Stimulated activated CD8-positive, alpha-beta memory T cell treated with anti-CD3 and anti-CD28 coated beads, Interleukin-12 subunit alpha, Interleukin-12 subunit beta, amount 100 ng/mL, for 24 hours (primary cell): Measurements from ENCODE around the gene PAK5.

Experiments
- DNase-seq: peaks from one replicate; pipeline ENCODE4 v3.0.0-alpha.2; 2020; ENCODE audit errors: extremely low read depth

Gene PAK5

DNA sequence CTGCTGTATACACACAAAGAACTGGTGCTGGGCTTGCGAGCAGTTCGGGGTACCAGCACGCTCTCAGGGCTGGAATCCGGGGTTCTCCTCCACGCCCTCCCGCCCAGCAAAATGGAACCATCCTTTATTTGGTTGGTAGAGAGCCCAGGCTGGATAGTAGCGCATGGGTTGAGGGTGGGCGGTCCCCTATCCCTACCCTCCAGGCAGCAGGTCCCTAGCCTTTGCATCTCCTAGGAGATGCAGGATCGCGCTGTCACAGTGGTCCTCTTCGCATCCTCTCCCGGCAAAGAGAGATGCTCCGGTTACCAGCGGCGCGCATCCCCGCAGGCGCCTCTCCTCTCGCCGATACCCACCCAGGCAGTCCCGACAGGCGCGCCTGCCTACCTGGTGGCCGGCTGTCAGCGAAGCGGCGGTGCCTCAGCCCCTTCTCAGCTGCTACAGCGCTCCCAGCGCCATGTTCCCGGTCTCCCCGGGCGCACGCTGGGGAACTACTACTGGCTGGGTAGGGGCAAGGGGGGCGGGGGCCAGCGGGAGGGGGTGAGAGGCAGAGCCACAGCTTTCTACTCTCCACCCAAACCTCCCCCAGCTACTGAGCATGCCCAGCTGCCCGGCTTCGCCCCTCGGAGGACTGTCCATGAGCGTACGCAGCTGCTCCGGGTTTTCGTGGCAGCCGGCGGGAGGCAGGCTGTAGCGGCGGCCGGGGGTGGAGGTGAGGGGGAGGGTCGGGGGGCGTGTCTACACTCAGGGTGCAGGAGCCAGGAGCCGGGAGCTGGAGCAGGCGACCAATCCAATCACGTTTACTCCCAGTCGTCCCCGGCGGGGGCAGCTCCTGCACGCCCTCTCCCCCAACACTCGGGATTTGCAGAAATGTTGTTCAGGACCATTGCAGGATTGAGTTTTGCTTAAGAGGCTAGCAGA is at the start of gene PAK5:
Gene PAK5, minus strand, starts transcription at position 699 of the 918 bp plus-strand sequence. CDS start 194,748 bp downstream, outside the sequence.
- DNase-seq: no peak

DNA sequence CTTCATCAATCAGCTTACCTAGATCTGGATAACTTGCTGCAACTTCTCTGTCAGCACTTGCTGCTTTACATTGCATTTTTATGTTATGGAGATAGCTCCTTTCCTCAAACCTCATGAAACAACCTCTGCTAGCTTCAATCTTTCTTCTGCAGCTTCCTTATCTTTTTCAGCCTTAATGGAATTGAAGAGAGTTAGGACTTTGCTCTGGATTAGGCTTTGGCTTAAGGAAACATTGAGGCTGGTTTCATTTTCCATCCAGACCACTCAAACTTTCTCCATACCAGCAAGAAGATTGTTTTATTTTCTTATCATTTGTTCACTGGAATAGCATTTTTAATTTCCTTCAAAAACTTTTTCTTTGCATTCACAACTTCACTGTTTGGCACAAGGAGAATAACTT is 48.8 kb upstream of the PAK5 start:
- DNase-seq: no peak

DNA sequence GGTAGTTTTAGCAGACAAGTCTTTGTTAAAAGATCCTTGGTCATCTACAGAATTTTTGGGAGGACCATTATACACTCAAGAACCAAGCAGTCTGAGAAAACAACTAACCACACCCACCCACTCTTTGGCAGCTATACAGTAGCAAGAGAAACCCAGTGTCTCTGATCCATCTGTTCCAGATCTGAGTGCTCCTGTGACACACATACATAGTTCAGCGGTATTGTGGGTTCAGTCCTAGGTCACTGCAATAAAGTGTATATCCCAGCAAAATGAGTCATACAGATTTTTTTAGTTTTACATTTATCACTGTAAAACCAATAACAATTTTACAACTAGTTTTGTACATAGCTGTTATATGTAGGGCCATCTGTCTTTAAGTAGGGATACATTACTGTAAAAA is 47.4 kb upstream of the PAK5 start:
- DNase-seq: no peak

DNA sequence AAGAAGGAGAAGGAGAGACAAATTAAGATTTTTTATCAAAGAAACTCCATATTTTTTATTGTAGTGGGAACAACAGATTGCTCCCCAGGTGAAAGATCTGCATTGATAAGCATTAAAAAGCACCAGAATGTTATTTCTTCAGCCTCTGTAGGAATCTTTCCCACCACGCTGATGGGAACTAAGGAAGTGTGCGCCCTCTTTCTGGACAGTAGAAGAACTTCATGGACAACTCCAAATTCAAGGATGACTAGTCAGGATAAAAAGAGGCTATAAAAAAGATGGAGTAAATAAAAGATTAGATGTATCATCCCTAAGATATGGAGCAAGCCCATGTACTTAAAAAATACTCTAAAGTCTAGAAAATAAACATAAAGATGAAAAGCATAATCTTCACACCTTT is 45.8 kb upstream of the PAK5 start:
- DNase-seq: no peak

DNA sequence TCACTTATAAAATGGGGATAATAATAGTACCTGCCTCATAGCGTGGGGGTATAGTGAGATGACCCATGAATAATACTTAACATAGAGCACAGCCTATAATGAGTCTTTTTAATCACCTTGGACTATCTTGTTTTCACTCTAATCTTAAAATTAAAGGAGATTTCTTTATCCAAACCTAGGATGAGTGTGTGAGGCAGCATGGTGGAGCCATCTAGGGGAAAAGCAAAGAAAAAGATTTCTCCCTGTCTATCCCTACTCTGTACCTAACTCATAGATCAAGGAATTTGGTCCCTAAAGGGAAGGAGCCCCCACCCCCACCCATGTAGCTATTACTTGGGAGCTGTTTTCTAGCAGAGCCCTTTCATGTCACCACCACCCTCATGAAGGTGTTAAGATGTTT is 45.2 kb upstream of the PAK5 start:
- DNase-seq: no peak

DNA sequence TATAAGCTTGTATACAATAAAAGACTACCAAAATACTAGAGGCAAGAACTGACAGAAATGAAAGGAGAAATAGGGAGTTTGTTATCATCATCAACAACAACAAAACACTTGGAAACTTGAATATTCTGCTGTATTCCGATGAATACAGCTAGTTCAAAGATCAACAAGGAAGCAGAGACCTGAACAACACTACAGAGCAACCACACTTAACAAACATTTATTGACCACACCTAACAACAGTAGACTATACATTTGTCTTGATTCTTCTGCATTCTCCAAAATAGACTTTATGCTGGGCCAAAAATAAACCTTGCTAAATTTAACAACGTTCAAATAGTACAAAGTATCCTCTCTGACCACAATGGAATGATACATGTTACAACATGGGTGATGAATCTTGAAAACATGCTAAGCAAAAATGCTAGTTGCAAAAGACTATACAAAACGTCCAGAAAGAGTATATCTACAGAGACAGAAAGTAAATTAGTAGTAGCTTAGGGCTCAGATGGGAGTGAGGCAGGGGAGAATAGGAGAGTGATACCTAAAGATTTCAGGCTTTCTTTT is 39.1 kb upstream of the PAK5 start:
- no peak for DNase-seq

DNA sequence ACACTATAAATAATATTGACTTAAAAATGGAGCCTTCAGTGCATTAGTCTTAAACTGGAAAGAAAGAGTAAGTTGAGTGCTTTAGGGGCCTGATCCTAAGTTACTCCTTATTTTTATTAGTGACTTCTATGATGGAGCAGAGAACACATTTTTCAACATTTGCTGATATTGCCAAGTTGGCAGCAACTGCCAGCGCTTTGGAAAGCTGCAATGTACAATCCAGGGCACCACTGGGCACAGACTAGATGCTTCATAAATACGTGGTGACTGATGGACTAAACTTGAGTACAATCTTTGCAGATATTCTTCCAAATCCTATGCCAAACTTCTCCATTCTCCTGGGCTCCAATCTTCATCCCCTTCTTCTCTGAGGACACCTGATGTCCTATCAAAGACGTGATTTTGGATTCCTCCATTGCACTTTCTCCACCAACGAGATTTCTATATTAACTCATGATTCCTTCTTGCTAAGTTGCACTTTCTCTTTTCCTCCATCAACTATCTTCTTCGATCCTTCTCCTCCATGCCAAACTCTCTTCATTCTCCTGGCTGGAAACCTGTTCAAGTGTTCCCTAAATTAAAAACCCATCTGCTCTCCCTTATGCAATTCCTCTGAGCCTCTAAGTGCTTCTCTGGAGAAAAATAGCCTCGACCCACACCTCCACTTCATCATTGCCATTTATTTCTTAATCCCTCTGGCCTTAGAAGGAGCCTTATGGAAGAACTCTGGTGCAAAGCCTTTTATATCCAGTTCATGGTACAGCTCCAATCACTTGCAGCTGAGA is 28.5 kb upstream of the PAK5 start:
- DNase-seq: no peak

DNA sequence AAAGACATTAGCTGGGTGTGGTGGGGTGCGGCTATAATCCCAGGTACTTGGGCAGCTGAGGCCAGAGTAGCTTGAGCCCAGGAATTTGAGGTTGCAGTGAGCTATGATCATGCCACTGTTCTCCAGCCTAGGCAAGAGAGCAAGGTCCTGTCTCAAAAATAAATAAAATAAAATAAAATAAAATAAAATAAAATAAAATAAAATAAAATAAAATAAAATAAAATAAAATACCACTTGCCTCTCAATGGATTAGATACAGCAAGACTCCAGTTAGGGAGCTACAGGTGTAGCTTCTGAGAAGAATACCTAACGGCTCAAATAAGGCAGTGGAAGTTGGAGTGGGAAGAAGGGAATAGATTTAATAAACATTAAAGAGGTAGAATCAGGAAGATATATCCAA is 13.7 kb upstream of the PAK5 start:
- DNase-seq: no peak

DNA sequence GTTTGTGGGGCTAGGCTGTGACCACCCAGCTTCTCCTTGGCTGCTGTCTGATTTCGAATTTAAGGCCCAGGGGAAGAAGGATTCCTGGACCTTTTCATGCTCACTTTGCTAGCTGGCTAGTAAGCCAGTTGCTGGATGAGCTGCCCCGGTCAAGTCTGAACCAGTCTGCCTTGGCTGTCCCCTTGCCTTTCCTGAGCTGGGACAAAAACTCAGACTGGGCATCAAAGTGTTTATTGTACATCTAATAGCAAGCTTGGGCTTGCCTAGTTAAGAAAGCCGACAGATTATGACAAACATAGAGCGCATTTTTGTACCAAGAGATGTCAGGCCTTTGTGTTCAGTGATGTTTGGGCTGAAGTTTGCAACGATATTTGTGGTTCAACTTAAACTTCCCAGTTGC is 750 bp upstream of the PAK5 start:
- DNase-seq: no peak

DNA sequence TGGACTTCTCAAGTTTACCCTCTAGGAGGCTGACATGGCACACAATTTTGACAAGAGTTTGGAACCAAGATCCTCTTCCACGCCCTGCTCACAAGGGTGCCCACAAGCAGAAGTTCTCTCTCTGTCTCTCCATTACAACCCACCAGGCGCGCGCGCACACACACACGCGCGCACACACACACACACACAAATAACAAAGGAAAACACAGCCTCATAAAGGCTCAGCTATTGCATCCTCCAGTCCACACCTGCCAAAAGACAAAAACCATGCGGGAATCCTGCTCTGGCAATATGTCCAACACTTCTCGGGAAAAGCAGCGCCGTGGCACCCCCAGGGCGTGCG is 870 bp downstream of the PAK5 start:
- DNase-seq: no peak

DNA sequence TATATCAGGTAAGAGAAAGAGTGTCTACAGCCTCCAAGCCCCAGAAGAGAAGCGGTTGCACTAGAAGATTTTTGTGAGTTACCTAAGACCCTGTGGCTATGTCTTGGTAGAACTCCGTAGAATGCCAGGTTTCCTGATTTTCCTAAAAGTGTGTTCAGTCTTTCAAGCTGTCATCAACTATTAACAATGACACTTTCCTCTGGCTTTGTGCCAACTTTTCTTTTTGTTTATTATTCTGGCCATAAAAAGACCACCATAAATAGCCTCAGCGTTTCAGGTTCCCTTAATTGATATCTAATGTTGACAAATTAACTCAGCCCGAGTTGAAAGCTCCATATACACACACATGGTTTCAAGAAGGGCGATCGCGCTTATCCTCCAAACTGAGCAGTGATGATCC is 1.2 kb downstream of the PAK5 start:
- no peak for DNase-seq

DNA sequence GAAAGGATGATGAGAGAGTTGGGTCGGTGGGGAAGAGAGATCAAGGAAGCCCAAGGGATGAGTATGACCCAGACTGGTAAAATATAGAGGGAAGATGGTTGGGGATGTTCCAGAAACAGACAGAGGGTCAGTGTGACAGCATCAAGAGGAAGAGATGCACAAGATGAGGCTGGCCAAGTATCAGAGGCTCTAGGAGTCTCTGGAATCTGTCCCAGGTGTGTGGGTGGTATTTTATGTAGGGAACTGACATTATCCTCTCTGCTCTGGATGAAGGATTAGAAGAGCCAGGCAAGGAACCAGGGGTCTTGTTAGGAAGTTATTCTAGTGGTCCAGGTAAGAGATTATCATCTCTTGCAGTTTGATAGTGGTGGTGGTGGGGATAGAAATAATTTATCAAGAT is 3.6 kb downstream of the PAK5 start:
- DNase-seq: no peak

DNA sequence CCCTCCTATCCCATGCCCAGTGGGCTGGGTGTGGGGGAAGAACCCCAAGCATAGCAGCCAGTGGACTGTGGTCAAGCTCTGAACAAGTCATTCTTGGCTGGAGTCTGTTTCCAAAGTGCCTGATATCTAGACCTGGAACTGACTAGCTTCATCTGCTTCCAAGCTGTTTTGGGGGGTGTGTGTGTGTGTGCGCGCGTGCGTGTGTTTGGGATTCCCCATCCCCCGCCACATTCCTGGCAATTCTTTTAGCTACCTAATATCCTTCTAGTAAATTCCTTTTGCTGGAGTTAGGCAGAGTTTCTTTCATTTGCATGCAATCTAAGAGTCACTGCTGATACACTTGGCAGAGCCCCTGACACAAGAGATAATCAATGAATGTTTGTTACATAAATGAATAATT is 7.8 kb downstream of the PAK5 start:
- DNase-seq: no peak

DNA sequence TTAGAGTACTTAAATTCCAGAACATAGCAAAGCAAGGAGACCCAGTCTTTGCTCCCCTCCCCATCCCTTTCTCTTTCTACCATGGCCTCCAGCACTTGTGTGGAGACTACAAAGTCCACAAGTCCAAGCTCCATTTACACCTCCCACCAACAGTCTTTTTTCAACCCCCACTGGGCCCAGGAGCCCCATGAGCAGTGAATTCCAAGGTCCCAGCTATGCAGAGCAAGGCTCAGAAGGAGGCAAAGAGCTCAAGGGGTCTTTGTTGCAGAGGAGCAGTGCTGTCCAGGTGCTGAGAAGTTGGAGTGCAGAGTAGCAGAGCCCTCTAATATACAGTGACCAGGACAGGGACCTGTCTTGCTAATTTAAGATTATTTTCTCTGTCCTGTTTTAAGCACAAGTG is 9.0 kb downstream of the PAK5 start:
- no peak for DNase-seq

DNA sequence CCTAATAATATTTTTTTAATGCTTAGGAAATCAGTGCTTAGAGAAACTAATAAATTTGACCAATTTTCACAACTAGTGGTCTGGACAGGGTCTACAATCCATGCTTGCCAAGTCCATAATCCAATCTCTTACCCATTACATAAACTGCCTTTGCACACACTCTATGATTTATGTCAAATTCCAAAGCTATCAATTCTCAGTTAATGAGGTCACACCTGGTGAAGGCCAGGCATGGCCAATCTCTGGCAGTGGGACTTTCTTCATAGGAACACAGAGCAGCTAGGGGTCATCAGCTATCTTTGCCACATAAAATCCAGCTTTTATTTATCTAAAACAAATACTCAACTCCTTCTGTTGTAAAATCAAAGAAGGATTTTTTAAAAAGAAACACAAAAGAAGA is 21.2 kb downstream of the PAK5 start:
- DNase-seq: no peak

DNA sequence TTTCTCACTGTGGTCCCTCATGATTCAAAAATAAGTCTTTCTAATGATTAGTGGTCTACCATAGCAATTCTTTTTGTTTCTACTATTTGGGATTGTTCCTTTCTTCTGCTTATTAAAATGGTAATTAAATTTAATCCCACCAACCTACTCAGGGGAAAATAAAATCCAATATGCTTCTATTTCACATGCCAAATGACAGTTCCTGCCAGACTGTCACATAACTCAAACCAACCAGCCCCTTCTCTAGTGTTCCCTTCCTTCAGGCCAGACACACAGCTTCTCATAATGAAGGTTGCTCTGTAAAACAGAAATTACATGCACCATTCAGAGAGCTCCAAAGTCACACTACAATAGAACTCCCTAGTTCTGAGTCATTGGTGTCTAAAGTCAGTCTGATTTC is 23.2 kb downstream of the PAK5 start:
- no peak for DNase-seq

DNA sequence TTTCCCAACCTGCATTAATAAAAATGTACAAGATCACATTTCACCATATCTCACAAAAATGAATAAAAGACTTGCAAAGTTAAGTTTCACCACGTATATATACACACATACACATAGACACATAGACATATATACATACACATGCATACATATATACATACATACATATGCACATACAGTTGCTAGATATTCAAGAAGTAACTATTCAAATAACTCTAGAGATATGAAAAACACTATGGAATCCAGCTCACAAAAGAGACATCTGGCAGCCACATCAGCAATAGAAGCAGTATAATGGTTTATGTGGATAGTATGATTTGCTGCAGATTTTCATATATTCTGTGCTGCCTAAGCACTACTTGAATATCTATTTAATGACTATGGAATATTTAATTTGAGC is 28.1 kb downstream of the PAK5 start:
- no peak for DNase-seq

DNA sequence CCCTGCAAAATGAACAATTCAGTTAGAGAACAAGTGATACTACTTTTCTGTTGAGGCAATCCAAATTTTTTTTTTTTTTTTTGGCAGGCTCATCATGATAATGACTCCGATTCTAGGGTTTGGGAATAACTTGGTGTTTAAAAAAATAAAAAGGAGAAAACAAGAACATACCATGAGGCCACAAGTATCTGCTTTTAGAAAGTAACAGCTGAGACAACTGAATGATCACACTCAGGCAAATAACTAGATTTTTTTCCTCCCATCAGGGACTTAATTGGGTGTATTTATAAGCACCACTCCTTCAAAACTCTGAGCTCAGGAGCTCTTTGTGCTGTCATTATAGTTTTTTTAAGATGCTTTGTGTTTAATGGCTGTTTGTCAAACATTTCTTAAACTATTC is 29.6 kb downstream of the PAK5 start:
- no peak for DNase-seq

DNA sequence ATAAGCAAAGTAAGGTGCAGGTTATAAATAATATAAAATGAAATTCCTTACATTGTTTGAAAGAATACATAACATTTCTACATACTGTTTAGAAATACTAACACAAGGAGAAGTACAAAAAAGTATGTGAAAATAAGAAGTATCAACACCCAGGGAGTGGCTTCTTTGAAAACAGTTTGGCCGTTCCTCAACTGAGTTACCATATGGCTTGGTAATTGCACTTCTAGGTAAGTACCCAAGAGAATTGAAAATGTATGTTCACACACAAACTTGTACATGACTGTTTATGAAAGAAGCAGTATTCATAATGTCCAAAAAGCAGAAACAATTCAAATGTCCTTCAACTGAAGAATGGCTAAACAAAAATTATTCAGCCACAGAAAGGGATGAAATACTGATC is 30.7 kb downstream of the PAK5 start:
- no peak for DNase-seq

DNA sequence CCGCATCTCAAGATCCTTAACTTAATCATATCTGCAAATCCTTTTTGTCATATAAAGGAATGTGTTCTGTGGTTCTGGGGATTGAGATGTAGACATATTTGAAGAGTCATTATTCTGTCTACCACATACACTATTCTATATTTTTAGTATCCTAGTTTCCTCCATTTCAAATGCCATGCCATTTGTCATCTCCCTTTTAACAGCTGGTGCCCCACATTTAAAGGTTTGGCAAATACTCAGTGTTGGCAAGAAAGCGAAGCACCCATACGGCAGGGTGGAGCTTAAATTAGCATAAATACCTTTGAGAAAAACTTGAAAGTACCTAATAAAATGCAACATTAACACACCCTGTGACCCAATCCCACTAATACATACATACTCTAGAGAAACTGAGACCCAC is 31.7 kb downstream of the PAK5 start:
- no peak for DNase-seq

DNA sequence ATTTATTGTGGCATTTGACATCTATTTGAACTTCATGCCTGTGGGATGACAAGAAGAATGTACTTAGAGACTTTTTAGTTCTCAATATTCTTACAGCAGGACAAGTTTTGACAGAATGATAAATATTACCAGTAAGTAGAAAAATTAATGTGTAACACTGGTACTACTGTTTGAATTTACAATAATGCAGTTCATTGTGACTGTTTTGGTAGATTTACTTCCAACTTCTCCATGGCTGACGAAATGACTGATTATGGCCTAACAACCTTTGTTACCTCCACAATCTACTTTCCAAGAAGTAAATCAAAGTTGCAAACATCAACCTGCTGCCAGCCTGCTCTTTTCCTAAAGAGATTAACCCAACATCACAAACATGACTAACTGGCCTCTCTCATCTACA is 38.5 kb downstream of the PAK5 start:
- no peak for DNase-seq

DNA sequence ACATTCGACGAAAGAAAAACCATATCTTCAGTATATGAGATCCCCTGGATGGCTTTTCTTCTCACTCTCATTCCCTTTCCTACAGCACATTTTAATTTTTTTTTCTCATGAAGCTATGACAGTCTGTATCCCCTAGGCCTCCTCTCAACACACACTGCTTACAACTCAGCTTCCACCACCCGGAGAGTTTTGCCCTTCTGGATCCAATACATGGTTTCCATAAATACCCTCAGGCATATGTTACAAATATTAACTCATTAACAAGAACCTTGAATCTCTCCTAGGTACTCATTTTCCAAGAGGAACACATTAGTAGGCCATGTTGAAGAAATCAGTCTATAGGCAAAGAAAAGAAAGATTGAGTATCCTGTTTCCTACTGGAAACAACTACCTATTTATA is 44.0 kb downstream of the PAK5 start:
- no peak for DNase-seq

DNA sequence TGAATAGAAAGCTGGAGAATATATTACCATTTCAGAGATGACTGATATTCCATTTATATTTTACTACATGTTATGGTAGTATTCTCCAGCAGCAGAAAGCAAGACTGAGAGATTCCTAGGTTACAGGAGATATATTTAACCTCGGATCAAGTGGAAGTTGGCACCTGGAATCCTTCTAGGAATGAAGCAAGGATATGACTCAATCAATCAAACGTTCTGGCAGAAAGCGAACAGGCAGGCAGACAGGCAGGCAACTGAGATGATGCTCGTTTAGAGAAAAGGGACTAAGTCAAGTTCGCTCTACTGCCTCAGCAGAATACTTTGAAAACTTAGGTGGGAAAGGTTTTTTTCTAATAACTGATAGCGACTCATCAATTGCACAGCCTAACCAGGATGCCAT is 46.2 kb downstream of the PAK5 start:
- no peak for DNase-seq
